HG02763 (cell line): ENCODE data around the gene MAP3K9.

Source experiments
- ATAC-seq: cut with Tn5 transposase; IDR thresholded peaks from one replicate; pipeline ENCODE4 v1.9.1; 2021; ENCODE audit warnings: mild to moderate bottlenecking, moderate library complexity; ENCODE audit not compliant: unreplicated experiment

The MAP3K9 gene

DNA sequence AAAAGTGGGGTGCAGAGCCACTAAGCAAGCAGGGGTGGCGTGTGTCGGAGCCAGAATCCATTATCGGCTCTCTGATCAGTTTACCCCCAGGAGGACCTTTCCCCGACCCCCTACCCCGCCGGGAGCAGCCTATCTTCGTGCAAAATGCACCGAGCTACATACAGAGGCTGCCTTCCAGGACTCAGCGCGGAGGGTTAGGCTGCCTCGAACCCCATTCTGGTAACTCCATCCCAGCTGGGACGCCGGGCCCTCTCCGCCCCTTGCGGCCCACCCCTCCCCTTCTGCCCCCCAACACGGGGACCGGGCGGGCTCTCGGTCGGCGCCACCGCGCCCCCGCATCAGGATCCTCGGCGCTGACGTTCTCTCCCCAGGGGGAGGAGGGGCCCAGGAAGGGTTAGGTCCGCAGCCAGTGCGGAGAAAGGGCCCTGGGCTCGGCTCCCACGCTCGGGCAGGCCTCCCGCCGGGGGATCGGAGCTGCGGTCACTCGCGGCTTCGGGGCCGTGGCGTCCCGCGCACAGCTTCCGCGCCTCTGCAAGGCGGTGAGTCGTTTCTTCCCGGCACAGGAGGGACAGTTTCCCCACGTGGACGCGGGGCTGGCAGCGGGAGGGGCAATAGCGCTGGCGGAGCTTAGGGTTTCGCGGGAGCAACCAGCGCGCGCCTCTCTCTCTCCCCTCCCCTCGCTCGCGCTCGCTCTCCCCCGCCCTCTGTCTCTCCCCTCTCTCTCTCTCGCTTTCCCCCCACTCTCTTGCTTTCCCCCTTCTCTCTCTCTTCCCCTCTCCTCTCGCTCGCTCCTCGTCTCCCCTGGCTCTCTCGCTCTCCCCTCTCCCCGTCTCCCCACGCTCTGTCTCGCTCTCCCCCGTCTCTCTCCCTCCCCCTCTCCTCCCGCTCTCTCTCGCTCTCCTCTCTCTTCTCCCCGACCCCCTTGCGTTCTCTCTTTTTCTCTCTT, 12.5 kb upstream of the MAP3K9 start:
- no peak for ATAC-seq

DNA sequence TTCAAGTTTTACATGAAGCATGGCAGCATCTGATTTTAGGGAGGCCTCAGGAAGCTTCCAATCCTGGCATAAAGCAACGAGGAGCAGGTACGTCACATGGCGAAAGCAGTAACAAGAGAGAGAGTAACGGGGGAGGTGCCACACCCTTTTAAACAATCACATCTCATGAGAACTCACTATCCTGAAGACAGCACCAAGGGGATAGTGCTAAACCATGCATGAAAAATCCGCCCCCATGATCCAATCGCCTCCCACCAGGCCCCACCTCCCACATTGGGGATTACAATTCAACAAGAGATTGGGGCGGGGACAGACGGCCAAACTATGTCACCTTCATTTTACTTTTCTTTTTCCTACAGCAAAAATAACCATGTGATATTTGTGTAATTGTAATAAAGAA, 7.2 kb upstream of the MAP3K9 start:
- no peak for ATAC-seq

DNA sequence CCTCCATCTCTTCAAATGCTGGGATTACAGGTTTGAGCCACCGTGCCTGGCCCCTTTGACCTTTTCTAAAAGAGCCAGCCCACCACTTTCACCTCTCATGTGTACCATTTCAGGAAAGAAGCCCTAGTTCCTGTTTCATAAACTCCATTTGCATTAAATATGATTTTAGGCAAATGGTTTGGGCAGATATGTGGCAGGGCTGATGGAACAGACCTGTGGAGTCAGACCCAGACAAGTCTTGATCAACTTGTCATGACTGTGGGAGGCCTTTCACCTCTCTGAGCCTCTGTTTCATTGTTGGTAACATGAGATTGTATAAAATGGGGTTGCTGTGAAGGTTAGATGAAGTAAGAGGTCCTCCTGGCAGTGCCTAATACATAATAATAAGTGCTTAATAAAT, 5.2 kb upstream of the MAP3K9 start:
- ATAC-seq: no peak

DNA sequence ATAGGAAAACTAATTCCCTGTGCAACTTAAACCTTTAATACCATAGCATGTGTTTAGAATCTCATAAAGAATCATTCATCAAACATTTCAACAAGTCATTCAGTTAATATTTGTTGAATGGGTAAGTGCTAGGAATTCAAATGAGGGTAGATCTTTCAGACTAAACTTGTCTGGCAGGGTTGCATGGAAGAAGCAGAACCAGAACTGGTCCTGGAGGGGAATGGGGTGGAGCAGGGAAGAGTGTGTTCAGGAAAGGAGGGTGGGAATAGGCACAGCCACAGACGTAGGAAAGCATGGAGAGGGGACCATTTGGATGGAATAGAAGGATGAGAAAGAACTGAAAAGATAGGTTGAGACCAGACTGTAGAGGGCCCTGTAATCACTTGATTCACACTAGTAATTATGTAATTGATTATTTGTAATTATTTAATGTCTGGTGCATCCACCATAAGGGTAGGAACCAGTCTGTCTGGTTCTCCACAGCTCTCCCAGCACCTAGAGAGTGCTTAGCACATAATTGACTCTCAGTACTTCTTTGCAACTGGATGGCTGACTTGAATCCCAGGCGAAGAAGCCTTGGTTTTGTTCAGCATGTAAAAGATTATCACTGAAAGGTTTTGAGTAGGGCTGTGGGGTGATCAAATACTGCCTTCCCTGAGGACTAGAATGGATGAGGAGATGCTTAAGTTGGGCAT, 3.0 kb upstream of the MAP3K9 start:
- ATAC-seq: no peak

DNA sequence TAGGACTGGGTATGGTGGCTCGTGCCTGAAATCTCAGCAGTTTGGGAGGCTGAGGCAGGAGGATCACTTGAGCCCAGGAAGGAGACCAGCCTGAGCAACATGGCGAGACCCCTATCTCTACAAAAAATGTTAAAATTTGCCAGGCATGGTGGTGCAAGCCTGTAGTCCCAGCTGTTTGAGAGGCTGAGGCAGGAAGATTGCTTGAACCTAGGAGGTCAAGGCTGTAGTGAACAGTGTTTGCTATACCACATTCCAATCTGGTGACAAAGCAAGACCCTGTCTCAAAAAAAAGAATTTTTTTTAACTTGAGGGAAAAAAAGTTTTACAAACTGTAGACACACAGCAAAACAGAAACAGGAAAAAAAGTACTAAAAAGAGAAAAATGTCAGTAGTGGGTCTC, 2.3 kb upstream of the MAP3K9 start:
- ATAC-seq: no peak

DNA sequence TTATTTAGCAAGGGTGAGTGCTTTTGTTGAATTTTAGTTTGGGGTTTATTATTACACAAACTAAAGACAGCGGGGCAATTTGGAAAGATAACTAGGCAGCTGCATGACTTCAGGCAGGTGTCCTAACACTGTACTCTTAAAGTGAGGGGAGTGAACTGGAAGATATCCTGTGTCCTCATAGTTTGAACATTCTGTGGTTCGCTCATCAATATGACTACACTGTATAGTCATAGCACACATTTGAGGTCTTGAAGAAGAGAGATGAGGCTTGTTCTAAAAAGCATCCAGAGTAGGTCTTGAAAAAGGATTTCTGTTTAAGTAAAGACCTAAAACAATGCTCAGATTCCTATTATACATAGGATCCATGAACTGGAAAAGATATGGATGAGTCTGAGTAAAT, 1.7 kb upstream of the MAP3K9 start:
- ATAC-seq: no peak

DNA sequence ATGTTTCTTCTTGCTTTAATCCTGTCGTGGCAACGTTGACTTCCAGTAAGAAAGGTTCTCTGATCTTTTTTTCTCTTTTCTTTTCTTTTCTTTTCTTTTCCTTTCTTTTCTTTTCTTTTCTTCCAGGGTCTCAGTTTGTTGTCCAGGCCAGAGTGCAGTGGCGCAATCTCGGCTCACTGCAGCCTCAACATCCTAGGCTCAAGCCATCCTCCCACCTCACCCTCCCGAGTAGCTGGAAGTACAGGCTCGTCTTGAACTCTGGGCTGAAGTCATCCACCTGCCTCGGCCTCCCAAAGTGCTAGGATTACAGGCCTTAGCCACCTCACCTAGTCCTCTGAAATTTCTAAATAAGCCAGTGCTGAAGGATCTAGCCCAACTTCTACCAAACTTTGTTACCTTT, 1.3 kb upstream of the MAP3K9 start:
- no peak for ATAC-seq

DNA sequence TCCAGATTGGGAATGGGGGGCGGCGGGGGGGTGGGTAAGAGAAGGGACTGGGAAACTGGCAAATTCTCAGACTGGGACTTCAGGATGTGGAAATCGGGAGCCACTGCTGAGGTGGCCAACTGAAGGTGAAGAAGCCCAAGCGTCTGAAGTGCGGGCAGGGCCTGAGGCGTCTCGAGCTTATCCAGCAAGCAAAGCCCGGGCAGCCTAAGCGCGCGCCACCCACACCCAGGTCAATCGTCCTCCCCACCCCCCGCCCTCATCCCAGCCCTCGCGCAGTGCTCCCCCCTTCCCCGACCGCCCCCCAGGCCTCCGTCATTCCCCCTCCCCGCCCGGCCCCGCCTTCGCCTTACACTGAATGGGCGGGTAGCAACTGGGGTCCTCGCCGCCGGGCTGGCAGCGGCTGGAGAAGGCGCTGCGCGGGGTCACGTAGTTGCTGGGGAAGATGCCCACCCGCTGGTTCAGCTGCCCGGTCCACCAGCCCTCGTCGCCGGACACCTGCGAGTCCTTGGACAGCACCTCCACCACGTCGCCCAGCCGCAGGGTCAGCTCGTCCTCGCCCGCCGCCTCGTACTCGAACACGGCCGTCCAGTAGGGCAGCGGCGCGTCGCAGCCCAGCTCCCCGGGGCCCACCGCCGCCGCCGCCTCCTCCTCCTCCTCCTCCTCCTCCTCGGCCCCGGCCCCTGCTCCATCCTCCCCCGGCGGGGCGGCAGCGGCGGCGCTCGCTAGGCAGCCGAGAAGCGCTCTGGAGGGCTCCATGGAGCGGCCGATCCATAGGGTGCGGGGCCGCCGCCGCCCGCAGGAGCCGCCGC, 693 bp downstream of the MAP3K9 start:
- ATAC-seq: peak; percentile 11

DNA sequence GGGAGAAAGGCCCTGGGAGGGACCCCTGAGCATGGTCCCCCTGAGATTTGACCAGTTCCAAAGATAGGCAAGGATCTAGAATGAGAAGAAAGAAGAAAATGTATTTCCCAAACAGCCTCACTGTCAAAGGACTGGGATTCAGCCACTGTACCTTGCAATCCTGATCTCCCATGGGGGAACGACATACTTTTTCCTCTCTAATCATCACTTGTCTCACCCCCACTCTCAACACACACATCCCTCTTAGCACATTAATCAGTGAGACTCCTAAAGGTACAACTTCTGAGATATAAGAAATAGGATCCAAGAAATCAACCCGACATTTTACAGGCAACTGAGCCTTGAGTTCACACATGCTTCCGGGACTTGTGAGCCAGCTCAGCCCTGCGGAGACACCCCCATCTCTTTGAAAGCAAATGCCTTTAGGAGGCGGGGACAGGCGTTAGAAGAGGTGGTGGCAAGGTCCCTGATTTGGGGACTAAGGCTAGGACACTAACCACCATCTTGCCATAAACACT, 1.4 kb downstream of the MAP3K9 start:
- no peak for ATAC-seq

DNA sequence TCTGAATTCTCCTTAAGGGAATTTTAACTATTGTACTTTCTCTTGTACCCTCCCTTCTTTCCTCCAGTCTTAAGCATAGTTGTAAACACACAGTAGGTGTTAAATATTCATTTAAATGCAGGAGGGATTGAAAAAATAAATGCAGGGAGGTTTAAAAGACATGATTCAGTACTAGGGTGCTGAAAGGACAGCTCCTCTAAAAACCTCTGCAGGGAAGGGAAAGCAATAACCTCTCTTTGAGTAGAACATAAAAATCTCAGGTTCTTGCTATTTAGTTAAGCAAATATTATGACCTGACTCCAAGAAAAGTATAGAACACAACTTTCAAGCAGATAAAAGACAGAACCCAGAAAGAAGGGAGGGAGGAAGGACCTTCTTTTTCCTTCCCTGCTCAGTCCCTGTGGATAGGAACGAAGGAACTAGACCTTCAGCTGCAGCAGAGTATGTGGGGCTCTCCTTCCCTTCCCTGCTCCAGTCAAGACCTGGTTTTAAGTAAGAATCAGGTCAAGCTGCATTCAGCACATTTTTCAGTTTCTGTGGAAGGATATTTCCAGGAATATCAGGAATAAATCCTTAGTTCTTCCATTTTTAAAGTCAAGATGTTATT, 4.7 kb downstream of the MAP3K9 start:
- ATAC-seq: no peak

DNA sequence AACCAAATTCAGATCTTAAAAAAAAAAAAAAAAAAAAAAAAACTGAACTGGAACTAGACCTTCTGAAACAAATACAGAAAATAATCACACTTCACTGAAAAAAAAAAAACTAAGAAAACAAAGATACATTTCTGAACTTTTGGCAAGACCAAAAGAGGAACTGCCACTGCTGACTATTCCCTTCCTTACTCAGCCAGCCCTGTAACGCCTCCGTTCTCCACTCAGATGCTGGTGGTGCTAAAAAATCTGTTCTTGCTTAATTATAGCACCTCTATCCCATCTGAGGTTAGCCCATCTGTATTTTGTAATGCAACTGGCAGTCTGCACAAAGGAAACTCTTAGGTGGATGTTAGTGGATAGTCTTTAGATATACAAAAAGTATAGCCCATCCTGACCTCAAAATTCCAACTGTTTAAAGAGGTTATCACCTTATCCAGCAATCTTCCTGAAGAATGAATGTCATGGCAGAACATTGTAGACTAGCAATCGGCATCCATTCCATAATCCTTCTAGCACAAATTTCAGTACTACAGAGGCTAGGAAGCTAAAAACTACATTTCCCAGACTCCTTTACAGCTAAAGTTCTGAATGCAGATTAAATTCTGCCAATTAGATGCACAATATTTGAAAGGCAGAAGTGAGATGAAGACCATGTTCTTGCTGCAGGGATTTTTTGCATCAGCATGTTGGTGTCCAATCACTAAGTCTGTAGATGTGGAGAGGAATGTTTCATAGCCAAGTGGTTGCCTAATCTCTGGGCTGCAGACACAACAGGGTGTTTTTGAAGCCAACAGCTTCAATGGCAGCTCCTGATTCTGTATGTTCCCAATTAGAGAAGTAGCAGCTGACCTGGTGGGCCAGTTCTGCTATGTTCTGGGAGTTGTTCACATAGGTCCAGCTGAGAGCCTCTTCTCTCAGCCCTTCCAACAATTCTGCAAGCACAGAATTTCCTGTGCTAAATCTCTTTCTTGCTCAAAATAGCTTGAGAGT, 5.7 kb downstream of the MAP3K9 start:
- peak; percentile 71 for ATAC-seq

DNA sequence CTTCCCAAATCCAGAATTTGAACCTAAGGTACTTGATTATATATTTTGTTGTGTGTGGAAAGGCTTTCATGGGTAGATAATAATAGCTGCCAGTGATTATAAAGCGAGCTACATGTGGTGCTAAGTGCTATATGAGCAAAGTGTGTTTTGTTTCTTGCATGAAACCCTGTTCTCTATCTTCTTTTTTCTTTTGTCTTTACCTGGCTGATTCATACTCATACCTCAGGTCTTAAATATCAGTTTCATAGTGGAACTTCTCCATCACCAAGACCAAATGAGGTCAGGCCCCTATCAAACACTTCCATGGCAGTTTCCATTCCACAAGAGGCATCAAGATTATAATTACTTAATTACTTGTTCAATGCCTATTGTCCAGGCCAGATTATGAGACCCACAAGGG, 6.9 kb downstream of the MAP3K9 start:
- no peak for ATAC-seq

DNA sequence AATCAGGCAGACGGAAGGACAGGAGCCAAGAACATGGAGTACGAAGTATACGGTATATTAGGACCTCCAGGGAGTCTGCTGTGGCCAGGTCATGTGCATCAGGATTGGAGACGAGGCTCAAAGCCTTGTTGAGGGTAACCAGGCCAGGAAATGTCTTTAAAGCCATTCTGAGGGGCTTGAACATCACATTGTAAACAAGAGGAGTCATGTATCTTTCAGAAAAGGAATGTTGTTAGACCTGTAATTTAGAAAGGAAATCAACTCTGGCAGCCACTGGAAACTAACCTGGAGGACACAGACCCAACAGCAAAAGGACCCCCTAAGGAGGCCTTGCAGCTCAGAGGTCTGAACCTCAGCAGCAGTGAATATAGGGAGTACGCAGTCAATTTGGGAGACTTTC, 7.5 kb downstream of the MAP3K9 start:
- no peak for ATAC-seq

DNA sequence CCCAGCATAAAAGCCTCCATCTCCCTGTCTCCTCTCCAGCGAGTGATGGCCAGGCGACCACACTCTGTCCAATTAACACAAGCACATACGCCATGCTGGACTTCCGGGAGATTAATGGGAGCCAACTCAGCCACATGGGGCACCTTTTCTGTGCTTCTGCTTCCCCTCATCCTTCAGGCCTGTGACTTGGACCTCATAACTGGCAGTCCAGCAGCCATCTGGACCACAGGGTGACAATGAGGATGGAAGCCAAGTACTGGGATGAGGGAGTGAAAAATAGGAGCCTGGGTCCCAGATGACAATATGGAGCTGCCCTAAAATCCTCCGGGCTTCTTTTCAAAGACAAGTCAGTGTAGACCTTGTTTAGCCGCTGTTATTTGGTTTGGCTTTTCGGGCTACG, 12.8 kb downstream of the MAP3K9 start:
- no peak for ATAC-seq

DNA sequence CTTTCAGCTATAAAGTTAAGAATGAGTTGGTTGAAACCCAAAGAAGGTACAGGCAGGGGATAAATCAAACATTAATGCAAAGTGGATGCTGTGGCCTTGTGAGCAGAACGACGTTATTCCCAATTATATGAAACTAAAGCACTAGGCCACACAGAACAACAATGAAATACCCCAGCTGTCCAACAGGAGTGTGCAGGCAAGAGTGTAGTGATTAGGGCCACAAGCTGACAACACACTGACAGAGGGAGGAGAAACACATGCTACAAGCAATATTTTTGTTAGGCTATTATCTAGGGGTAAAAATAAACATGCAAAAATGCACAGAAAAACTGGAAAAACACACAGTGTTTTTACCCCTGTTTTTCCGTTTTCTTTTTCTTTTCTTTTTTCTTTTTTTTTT, 15.0 kb downstream of the MAP3K9 start:
- no peak for ATAC-seq

DNA sequence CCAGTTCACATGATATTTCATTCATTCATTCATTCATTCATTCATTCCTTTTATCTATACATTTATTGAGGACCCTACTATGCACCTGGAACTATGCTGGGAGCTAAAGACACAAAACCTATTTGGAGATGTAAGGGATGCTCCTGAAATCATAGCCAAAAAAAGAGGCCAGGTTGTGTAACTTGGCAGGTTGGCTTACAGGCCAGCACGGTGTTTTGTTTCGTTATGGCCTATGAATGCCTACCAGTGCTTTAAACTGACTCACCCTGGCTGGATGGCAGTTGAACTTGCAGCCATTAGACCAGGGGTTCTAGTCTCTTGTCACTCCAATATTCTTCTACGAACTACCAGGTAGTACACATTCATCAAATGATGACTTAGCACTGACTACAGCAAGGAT, 15.7 kb downstream of the MAP3K9 start:
- ATAC-seq: no peak

DNA sequence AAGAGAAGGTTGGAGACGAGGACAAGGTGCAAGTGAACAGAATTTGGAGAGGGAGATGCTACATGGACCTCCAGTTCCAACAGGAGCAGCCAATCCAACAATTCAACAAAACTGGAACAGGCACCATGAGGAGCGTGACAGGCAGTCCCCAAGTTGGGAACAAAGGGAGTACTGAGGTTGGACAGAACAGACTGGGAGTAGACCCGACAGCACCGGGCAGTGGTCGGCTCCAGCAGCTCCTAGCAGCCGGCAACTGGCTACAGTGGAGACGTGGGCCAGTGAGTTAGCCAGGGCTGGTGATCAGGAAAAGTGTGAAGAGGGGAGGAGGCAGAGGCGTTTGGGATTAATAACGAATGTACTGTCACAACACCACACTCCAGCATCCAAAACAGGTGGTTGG, 16.4 kb downstream of the MAP3K9 start:
- no peak for ATAC-seq

DNA sequence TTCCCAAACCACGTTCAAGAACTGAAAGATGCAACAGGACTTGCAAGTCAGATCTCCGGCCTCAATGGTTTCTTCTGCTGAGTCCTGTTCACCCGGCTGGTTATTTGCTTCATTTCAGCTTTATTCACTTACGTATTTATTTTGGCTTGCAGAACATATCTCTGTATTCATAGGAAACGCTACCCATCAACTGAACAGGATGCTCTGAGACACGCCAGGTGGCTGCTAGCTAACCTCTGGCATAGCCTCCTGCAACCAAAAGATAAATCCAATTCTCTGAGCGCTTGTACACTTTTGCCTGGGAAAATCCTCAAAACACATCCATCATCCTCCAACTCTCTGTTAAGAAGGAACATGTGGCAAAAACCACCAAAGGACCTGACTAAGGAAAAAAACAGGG, 17.3 kb downstream of the MAP3K9 start:
- no peak for ATAC-seq

DNA sequence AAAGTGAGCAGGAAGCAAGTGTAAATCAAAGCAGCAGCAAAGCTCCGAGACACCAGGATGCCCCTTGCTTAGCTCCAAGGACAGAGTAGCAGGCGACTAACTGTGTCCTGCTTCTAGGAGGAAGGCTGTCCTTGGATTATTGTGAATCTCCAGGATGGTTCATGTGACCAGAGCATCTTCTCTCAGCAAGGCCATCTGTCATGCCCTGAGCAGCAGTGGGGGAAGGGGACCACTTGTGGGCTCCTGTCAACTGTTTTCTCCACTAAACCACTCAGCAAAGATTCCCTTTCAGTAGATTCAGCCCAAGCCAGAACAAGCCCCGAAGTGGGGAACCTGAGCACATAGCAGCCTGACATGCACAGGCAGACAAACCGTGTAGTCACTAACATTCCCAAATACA, 19.4 kb downstream of the MAP3K9 start:
- no peak for ATAC-seq

DNA sequence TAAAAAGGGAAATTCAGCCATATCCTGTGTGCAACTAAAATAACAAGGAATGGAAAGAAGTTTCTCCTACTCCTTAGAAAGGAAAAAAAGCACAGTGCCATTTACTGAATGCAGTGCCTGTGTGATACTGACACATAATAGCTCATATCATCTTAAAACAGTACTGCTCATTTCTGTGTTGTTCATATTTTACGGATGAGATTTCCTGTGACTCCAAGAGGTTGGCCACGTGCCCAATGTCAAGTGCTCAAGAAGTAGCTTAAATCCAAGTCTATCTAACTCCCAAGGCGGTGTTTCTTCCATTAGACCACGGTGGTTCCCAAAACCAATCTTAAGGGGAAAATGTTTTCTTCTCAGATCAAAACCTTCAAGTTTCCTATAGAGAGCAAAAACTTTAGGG, 20.0 kb downstream of the MAP3K9 start:
- no peak for ATAC-seq
